Hippocampal formation (tissue), 2 donors: Measurements from ENCODE around the gene PRR3.

Experiments used
- DNase-seq, 2 donors: peaks; one replicate each; lab custom pipeline; 2025; lab: John Stamatoyannopoulos, UW

PRR3 gene

GRCh38 chr6:30537931-30538330, 19.2 kb upstream of the PRR3 start:
- DNase-seq = no peak

- peak; percentile 70 to 85 for DNase-seq
These were observed 15.3 kb upstream of the PRR3 start for GRCh38 chr6:30541515-30542403.

GRCh38 chr6:30542404-30542725, 14.7 kb upstream of the PRR3 start:
- no peak for DNase-seq

- no peak for DNase-seq
These were observed 14.2 kb upstream of the PRR3 start for GRCh38 chr6:30542915-30543314.

- DNase-seq = no peak
These were observed 13.3 kb upstream of the PRR3 start for GRCh38 chr6:30543821-30544220.

- DNase-seq = peak in 1 of 2 donors; percentile 76
These were observed 12.3 kb upstream of the PRR3 start for GRCh38 chr6:30544666-30545272.

GRCh38 chr6:30547454-30547853, 9.6 kb upstream of the PRR3 start:
- DNase-seq = no peak

- DNase-seq = no peak
These were observed 8.7 kb upstream of the PRR3 start for GRCh38 chr6:30548375-30548774.

GRCh38 chr6:30554404-30554803, 2.7 kb upstream of the PRR3 start:
- DNase-seq = no peak

- DNase-seq = peak in 1 of 2 donors; percentile 64
These were observed 1.9 kb upstream of the PRR3 start for GRCh38 chr6:30554962-30555815.

GRCh38 chr6:30555816-30556065, 1.4 kb upstream of the PRR3 start:
- no peak for DNase-seq

GRCh38 chr6:30556066-30556905, 809 bp upstream of the PRR3 start, which contains the start of gene GNL1:
Gene GNL1 (minus strand): TSS chr6:30556489. CDS start chr6:30556203, 286 bp downstream.
- DNase-seq = peak; percentile 85 to 87

- no peak for DNase-seq
These were observed 537 bp downstream of the PRR3 start for GRCh38 chr6:30557683-30557981.

GRCh38 chr6:30560930-30561329, 3.8 kb downstream of the PRR3 start:
- no peak for DNase-seq

- no peak for DNase-seq
These were observed 5.7 kb downstream of the PRR3 start for GRCh38 chr6:30562470-30563425.

GRCh38 chr6:30564114-30564513, 7.0 kb downstream of the PRR3 start:
- no peak for DNase-seq

- DNase-seq = no peak
These were observed 8.7 kb downstream of the PRR3 start for GRCh38 chr6:30565772-30566171.

- no peak for DNase-seq
These were observed 11.2 kb downstream of the PRR3 start for GRCh38 chr6:30568245-30568644.

- DNase-seq = no peak
These were observed 13.2 kb downstream of the PRR3 start for GRCh38 chr6:30570263-30570662.

- DNase-seq = no peak
These were observed 13.6 kb downstream of the PRR3 start for GRCh38 chr6:30570740-30571074.
